Left renal cortex interstitium (tissue), 4 donors: ENCODE results near the gene ATP5F1C. TPM values are rescaled to one million over a fixed set of nuclear protein-coding genes. Genes with fewer than 3 reads are reported as not detected.
"Not testable (repeated sequence)": the region's sequence is repeated elsewhere in the genome, so short reads cannot be mapped to it uniquely, and the experiment has no call there.

Source experiments
- DNase-seq, 4 donors: peaks; one replicate each; pipeline ENCODE4 v3.0.0-alpha.2; 2013; ENCODE audit warnings: low read depth in 4 of 4, low spot score in 2 of 4, missing footprints in 1 of 4
- polyA plus RNA-seq, 4 donors: library from polyadenylated mRNA; unstranded; fragments of 120-200 nt; gene quantifications; one replicate each; pipeline ENCODE4 v1.2.1, GENCODE V29; 2013; ENCODE audit not compliant: insufficient read length in 4 of 4

Gene ATP5F1C
- polyA plus RNA-seq = 100 to 1,000 TPM; 322 to 462 (median 405) TPM

DNA sequence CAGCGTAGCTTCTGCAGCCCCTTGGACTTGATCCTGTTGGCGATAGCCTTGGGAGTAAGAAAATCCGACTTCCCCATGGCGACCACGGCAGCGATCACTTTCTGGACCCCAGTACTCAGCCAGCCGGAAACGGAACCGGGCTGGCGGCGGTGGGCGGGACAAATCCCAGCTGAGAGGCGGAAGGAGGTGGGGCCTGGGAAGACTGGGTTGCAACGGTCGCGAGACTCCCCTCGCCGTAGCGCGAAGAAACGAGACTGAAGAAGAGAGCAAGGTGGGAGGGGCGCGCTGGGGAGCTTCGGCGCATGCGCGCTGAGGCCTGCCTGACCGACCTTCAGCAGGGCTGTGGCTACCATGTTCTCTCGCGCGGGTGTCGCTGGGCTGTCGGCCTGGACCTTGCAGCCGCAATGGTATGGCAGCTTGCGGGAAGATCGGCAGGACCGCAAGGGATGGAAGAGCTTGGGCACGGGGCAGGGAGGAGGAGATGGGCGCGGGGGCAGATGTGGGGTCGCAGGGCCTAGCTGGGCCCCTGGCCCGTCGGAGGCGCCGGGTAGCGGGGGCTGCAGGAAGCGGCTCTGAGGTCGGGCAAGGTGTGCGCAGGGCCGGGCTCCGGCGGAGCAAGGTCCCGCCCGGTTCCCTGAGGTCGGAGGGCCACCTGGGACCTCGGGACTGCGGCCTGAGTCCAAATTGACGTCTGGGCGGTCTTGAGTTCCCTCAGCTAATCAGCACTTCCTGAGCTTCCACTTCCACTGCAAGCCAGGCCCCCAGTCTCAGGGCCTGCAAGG is at the start of gene ATP5F1C, which contains the start of gene KIN:
Gene ATP5F1C (plus strand): TSS at position 321 of the 782 bp plus-strand sequence. CDS start 31 bp downstream, at position 352.
Gene KIN (minus strand): TSS at position 137 of the 782 bp plus-strand sequence. CDS start 60 bp downstream, at position 77.
- DNase-seq = peak; percentile 84 to 95 (median 94)

DNA sequence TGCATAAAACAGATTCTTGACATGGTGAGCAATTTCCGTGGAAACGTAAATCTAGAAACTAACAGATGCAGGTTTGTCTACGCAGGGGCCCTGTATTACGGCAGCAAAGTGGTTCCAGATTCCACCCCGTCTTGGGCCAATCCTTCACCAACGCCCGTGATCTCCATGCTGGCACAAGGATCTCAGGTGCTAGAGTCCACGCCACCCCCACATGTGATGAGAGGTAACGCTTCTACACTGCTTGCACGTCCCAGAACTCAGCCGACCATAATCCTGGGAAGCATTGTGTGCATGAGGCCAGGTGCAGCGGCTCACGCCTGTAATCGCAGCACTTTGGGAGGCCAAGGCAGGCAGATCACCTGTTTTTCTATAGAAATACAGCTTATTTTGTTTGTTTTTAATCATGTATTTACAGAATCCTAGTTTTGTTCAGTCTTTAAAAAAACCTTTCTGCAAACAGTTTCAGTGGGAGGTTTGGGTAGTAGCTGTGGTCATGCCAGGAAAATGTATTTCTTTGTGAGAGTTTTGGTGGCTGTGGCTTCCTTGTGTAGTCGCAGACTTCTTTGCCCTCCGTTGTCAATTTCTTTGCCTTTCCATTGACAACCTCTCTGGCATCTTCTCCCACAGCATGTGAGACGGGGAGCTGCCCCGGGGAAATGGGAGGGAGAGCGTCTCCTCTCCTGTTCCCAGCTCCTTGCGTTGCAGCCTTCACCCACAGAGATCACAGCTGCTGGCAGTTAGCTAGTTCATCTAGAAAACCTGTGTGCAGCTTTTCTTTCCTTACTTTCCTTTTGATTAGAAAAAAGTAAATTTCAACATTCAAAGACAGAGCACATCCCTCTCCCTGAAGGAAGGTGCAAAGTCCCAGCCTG is 49.2 kb upstream of the ATP5F1C start:
- no peak for DNase-seq

DNA sequence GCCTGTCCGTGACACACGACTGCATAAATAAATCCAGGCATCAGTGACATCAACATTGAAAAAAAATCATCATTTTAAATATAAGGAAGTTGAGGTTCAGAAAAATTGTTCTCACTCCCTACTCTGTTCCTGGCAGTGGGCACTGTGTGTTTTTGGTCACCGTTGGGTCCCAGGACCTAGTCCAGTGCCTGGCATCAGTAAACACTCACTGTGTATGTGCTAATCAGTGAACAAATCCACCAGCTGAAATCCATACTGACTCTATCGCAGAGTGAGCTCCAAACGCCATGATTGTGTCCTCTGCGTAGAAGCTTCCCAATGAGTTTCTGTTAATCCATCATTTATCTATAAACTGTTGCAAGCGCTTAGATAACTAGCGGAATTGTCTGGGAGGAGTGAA is 43.7 kb upstream of the ATP5F1C start:
- DNase-seq = no peak

DNA sequence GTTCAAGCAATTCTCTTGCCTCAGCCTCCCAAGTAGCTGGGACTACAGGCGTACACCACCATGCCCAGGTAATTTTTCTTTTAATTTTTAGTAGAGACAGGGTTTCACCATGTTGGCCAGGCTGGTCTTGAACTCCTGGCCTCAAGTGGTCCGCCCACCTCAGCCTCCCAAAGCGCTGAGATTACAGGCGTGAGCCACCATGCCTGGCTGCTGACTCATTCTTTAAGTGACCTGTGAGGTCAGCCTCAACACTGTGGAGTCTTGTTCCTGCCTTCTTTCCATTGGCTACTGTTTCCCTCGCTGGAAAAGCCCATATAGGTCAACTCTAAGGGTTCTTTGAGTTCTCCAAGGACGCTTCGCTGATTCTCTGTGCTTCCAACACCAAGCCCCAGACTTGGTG is 39.3 kb upstream of the ATP5F1C start:
- DNase-seq = not testable (repeated sequence)

DNA sequence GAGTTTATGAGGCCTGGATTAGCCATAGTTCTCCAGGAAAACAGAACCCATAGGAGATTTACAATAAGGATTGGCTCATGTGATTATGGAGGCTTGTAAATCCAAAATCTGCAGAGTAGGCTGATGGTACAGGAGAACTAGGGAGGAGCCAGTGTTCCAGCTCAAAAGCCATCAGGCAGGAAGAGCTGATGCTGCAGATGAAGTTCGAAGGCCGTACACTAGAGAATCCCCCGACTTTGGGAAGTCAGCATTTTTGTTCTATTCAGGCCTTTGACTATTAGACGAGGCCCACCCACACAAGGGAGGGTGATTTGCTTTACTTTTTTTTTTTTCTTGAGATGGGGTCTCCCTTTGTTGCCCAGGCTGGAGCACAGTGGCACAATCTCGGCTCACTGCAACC is 37.8 kb upstream of the ATP5F1C start:
- DNase-seq = no peak

DNA sequence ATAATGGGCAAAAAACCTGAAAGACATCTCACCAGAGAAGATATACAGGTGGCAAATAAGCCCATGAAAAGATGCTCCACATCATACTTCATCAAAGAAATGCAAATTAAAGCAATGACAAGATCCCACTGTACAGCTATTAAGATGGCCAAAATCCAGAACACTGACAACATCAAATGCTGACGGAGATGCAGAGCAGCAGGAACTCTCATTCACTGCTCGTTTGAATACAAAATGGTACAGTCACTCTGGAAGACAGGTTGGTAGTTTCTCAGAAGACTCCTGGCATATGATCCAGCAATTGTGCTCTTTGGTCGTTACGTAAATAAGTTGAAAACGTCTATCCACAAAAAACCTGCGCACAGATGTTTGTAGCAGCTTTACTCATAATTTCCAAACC is 35.7 kb upstream of the ATP5F1C start:
- DNase-seq = no peak

DNA sequence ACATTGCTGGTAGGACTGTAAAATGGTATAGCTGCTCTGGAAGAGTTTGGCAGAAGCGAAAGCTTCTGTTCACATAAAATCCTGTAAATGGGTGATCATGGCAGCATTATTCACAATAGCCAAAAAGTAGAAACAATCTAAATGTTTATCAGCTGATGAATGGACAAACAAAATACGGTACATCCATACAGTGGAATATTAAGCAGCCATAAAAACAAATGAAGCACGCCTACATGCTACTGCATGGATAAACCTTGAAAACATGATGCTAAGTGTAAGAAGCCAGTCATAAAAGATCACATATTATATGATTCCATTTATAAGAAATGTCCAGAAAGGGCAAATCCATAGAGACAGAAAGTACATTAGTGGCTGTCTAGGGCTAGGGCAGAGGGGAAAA is 32.9 kb upstream of the ATP5F1C start:
- no peak for DNase-seq

DNA sequence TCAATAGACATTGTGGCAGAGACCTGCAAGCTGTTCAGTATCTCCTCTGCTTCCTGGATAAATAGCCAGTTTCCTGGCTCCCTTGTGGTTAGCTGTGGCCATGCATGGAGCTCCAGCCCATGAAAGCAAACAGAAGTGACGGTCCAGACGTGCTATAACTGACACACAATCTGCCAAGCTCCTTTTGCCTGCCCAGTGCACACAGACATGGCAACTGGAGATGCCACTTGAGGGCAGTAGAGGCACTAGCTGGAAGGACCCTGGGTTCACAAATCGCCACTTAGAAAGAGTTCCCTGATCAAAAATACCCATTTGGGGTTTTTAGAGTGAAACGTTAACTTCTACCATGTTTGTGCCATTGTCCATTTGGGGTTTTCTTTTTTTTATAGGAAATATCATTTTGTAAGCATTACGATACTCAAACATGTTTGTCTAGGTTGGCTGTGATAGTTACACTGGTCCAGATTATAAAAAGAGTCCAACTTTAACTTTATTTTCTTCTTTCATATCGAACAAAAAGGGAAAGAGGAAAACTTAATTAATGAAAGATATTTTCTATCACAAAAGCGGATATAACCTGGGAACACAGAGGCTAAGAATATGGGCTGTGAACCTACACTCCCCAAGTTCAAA is 31.5 kb upstream of the ATP5F1C start:
- DNase-seq = no peak

DNA sequence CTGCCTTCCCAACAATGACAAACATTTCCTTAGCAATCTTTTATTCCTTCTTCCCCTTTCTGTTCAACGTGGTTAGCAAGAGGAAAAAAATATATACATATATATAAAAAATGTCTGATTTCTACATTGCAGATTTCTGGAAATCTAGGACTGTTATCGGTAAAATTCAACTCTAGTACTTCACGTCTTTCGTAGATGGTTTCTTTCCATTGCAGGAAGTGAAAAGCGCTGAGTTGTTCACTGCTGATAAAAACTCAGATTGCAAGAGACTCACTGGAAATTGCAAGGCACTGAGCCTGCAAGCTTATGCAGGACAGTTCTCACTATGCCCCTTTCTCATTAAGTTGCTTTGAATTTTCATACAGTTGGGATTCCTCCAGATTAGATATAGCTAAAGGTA is 24.0 kb upstream of the ATP5F1C start:
- DNase-seq = no peak

DNA sequence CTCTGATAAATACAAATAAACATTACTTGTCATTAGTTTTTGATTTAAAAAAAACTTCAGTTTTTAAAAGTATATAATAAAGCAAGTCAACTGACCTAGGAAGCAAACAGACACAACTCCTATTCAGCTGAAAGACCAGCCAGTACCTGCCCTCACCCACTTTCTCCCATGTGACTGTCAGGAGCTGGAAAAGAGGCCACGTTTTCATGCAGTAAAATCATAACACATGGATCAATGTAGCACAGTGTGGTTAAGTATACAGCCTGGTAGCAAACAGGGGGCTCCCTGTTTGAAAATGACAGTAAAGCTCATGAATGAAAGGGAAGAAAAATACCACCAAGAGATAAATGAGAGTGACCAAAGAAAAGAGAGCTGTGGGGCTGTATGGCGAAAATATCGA is 21.7 kb upstream of the ATP5F1C start:
- DNase-seq = no peak

DNA sequence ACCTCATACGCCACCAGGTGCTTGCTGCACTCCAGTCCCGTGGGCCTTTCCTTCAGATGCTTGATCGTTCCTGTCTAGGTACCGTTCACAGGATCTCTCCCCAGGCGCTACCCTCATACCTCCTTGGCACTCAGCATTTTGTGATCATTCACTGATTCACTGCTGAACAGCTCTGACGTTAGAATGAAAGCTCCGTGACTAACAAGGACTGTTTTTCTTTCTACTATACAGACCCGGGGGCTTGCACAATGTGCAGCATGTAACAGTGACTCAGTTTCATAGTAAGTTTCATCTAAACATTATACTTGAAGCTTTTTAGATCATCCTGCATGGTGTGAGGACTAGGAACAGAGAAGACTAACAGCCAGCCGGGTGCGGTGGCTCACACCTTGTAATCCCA is 20.8 kb upstream of the ATP5F1C start:
- DNase-seq = no peak

DNA sequence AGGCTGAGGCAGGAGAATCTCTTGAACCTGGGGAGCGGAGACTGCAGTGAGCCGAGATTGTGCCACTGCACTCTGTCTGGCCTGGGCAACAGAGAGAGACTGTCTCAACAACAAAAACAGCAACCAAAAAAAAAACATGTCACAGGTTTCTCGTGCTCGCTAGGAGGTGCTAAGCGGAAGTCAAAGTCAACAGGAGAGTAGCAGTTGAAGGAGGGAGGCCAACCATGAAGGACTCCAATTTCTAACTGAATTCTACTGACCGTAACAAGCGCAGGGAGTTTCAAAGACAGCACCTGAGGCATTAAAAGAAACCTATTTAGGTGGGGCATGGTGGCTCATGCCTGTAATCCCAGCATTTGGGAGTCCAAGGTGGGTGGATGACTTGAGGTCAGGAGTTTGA is 19.6 kb upstream of the ATP5F1C start:
- no peak for DNase-seq

DNA sequence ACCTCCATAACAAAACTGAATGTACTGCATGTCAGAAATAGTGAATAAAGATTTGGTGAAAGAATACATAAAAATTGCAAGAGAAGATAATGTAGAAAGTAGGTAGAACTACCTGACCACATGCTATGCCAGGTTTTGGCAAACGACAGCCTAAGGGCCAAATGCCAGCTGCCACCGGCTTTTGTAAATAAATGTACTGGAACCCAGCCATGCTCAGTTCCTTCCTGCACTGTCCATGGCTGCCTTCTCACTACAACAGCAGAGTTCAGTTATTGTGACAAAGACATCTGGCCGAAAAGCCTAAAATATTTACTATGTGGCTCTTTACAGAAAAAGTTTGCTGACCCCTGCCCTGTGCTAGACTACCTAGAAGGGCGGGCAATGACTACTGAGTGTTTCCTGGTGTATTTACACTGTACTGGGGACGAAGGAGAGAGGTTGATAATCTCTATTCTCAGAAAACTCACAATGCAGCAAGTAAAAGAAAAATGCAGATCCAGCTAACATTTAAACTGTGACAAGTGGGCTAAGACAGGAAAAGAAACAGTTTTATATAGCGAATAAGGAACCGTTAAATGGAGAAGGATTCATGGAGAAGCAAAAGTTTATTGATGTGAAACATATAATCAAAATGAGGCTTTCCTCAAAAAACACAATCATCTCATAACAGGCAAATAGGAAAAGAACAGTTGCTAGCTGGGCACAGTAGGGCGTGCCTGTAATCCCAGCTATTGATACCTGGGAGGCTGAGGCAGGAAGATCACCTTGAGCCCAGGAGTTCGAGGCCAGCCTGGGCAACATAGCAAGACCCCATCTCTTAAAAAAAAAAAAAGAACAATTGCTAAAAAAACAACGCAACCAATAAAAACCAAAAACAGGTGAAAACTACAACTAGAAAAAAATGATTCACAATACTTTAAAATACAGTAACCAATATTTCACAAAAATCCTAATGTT is 13.9 kb upstream of the ATP5F1C start:
- no peak for DNase-seq

DNA sequence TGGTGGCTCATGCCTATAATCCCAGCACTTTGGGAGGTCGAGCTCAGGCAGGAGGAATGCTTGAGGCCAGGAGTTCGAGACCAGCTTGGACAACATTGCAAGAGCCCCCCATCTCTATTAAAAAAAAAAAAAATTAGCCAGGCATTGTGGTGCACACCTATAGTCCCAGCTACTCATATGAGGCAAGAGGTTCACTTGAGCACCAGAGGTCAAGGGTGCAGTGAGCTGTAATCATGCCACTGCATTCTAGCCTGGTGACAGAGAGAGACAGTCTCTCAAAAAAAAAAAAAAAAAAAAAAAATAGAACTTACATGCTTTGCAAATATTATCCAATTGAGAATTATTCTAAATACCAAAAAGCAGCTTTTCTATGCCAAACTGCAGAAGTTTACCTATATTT is 11.2 kb upstream of the ATP5F1C start:
- no peak for DNase-seq

DNA sequence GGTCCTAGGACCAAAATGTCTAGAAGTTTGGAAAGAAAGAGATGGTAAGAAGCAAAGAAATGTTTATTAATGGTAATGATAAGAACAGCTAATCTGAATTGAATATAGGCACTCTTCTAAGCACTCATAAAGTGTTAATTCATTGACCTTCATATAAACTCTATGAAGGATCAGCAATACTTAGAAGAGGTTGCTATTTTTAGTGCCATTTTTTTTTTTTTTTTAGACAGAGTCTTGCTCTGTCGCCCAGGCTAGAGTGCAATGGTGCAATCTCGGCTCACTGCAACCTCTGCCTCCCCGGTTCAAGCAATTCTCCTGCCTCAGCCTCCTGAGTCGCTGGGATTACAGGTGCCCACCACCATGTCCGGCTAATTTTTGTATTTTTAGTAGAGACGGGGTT is 5.8 kb upstream of the ATP5F1C start:
- not testable (repeated sequence) for DNase-seq

DNA sequence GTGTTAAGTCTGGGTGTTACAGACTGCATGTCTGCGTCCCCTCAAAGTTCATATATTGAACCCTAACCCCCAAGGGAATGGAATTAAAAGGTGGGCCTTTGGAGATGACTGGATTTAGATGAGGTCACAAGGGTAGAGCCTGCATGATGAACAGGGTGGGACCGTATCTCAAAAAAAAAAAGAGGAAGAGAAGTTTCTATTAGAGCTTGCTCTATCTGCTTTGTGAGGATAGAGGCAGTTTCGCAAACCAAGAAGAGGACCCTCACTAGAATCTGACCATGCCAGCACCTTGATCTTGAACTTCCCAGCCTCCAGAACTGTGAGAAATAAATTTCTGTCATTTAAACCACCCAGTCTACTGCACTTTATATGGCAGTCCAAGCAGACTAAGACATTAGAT is 1.5 kb upstream of the ATP5F1C start:
- DNase-seq = no peak

DNA sequence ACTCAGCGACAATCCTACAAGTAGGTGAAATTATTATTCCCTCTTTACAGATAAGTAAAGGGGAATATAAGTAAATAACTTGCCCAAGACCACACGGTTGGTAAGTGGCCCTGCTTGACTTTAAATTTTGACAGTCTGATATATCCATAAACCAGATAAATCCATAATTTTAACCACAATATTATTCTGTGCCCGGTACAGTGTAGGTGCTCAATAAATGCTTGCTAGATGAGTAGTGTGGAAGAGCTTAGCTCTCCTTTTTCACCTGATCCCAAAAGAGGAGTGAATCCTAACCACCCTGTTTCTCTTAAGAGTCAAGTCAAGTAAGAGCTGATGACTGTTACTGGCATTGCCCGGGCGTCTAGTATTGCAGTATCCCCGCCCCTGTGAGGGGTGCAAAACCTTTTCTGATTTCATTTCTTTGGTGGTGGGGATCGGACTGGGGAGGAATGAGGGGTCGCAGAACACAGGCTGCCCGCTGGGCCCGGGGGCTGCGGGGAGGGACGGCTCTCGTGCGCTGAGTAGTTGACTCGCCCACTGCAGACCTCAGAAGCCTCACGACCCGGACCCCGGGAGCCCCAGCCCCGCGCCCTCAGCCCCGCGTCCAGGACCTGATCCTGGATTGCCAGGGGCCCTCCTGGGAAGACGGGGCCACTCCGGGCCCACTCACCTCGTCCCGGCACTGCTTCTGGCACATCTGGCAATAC is 674 bp upstream of the ATP5F1C start:
- peak in 2 of 4 donors; percentile 3 to 5 for DNase-seq

DNA sequence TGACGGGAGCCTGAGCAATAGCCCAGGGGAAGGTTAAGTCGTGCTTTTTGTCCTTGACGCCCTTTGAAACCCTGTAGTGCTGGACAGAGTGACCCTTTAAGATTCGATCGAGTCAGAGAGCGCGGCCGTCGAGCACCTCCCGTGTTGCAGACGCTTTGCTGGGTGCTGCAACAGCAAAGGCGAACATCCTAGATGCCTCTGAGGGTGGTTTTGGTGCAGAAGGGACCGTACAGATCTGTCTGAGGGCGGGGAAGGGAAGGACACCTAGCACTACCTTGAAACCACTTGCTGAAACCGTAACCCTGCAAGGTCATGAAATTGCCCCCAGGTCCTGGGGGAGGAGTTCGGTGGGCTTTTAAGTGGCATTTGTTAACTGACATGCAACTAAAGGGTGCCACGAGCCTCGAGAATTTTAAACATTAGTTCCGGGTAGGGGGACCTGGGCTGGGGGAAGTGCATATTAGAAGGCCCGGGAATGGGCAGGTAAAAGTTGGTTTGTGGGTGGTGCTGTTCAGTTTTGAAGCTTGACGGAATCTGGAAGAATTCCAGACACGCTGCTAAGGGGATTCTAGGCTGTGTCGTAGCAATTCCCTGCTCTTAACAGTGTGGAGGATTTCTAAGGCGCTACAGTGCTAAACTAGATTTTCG is 786 bp downstream of the ATP5F1C start:
- peak; percentile 13 to 39 (median 36) for DNase-seq

DNA sequence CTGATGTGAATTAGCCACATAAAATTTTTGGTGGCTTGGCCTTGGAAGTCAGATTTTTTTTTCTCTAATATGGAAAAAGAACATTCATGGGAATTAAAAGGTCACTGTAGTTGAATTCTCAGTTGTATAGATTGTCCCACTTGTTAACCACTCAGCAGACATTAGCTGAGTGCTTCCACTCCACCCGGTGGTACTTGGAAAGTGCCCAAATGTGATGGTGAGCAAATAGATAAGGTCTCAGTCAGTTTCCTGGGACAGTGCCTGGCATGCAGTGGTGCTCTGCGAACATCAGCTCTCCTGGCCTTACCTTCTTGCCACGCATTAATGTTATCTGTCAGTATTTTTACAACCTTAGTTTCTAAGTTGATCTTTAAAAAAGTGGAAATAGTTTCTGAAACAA is 1.4 kb downstream of the ATP5F1C start:
- no peak for DNase-seq
